Osteocyte (in vitro differentiated cells): ENCODE data around the gene UNC13A. TPM values are rescaled to one million over a fixed set of nuclear protein-coding genes. Genes with fewer than 3 reads are reported as not detected.

Experiments
- DNase-seq: peaks from one replicate; pipeline ENCODE4 v3.0.0; 2021; ENCODE audit warnings: mixed read lengths; ENCODE audit not compliant: unreplicated experiment; ENCODE audit errors: extremely low spot score
- H3K27ac Mint-ChIP-seq: one replicate; pipeline ENCODE4 v1.8.0; 2021; ENCODE audit warnings: mild to moderate bottlenecking, mixed read lengths; ENCODE audit not compliant: unreplicated experiment
- H3K27me3 Mint-ChIP-seq: one replicate; pipeline ENCODE4 v1.8.0; 2021; ENCODE audit warnings: mixed read lengths; ENCODE audit not compliant: unreplicated experiment
- H3K36me3 Mint-ChIP-seq: one replicate; pipeline ENCODE4 v1.8.0; 2021; ENCODE audit warnings: mixed read lengths; ENCODE audit not compliant: unreplicated experiment
- H3K4me1 Mint-ChIP-seq: one replicate; pipeline ENCODE4 v1.8.0; 2021; ENCODE audit warnings: mixed read lengths; ENCODE audit not compliant: unreplicated experiment
- H3K4me3 Mint-ChIP-seq: one replicate; pipeline ENCODE4 v1.8.0; 2021; ENCODE audit warnings: mild to moderate bottlenecking, moderate library complexity, mixed read lengths; ENCODE audit not compliant: unreplicated experiment
- H3K9me3 Mint-ChIP-seq: one replicate; pipeline ENCODE4 v1.8.0; 2021; ENCODE audit warnings: mixed read lengths; ENCODE audit not compliant: unreplicated experiment
- total RNA-seq: library from RNA; stranded (reverse); gene quantifications from 2 replicates; pipeline ENCODE4 v1.2.1, GENCODE V29; 2021
- TF ChIP-seq, protein P1 (sequence below): fragments of 200-600 bp; sonication (generic); IDR thresholded peaks from 2 replicates; pipeline ENCODE4 v1.5.0; 2021; ENCODE audit warnings: antibody characterized with exemption, mild to moderate bottlenecking, moderate library complexity

Gene UNC13A
- total RNA-seq, 1 donor from 2014 or later = 1.6 TPM

DNA sequence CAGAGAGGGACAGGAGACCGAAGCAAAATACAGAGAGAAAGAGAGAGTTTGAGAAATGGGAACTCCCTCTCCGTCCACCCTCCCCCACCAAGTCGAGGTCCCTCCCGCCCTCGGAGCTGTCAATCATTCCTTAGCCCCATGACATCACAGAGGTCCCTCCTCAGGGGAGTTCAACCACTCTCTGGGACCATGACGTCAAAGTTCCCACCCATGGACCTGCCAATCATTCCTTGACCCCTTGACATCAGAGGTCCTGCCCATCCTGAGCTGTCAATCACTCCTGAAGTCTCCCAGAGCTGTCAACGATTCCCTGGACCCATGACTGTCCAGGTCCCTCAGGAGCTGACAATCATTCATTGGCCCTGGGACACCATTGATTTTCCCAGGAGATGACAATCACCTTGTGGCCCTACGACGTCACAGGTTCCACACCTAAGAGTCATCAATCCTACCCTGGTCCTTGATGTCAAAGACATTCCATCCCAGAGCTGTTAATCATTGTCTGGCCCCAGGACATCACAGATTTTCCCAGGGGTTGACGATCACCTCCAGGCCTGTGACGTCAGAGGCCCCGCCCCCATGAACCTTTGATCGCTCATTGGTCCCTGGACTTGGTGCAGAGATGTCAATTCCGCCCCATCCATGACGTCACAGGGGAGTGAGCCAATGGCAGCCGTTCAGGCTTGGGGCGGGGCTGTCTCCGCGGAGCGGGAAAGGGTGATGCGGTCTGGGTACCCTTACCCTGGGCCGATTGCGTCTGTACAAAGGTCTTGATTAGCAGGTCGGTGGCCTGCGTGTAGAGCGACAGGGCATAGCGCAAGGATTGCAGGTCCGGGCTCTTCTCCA is 71.0 kb downstream of the UNC13A start:
- Mint-ChIP-seq H3K27ac (no peak overlapping the region), H3K4me1 (no peaks in the 10 kb centered on the region), H3K4me3 (no peak overlapping the region)

DNA sequence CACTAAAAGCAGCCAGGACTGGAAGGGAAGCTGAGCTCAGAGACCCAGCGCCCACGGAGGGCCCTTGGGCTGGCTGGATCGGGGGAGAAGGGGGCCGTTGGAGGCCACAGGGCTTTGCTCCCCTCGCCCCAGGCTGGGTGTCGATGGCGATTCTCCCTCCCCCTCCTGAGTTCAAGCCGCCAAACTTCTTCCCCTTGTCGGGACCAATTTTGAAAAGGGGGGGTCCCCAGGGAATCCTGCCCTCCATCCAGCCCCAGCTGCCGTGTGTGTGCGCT is 71.5 kb downstream of the UNC13A start:
- Mint-ChIP-seq H3K4me3 (no peak overlapping the region), H3K27ac (no peak overlapping the region), H3K9me3 (peaks cover 5% of the 10 kb centered on the region), H3K4me1 (no peaks in the 10 kb centered on the region), H3K36me3 (no peaks in the 10 kb centered on the region), H3K27me3 (no peaks in the 10 kb centered on the region)
- DNase-seq = no peak
- TF ChIP-seq, protein P1, sequence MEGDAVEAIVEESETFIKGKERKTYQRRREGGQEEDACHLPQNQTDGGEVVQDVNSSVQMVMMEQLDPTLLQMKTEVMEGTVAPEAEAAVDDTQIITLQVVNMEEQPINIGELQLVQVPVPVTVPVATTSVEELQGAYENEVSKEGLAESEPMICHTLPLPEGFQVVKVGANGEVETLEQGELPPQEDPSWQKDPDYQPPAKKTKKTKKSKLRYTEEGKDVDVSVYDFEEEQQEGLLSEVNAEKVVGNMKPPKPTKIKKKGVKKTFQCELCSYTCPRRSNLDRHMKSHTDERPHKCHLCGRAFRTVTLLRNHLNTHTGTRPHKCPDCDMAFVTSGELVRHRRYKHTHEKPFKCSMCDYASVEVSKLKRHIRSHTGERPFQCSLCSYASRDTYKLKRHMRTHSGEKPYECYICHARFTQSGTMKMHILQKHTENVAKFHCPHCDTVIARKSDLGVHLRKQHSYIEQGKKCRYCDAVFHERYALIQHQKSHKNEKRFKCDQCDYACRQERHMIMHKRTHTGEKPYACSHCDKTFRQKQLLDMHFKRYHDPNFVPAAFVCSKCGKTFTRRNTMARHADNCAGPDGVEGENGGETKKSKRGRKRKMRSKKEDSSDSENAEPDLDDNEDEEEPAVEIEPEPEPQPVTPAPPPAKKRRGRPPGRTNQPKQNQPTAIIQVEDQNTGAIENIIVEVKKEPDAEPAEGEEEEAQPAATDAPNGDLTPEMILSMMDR = no peak

More for the DNA sequence above, 71.0 kb downstream of the UNC13A start:
- H3K9me3 Mint-ChIP-seq = peaks cover 9% of the 10 kb centered on the region
- TF ChIP-seq, protein P1 = no peak
- H3K27me3 Mint-ChIP-seq = no peaks in the 10 kb centered on the region
- H3K36me3 Mint-ChIP-seq = no peaks in the 10 kb centered on the region
- no peak for DNase-seq

DNA sequence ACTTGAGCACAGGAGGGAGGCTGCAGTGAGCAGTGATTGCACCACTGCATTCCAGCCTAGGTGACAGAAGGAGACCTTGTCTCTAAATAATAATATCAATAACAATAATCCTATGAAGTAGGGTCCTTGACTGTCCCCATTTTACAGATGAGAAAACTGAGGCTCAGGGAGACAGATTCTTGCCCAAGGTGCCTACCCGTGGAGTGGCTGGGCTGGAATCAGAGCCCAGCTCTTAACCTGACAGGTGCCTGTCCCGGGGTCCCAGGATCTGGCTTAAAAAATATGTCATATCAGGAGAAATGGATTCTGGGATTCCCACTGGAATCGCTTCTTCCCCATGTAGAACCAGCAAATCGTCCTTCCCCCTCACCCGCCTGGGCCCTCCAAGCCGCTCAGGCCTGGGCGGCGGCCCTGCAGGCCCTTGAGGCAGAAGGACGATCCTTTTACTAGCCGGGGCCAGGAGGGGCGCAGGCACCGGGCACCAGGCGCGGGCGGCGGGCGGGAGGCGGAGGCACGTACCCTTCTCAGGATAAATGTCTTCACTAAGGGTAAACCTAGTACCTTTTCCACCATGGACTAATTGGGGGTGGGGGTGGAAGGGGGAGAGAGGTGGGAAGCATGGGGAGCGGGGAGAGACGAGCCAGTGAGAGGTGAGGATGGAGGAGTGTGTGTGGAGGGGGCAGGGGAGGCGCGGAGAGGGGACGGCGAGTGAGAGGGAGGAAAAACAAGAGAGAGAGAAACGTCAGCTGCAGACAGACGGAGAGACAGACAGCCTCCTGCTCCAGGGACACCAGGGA is 72.1 kb downstream of the UNC13A start:
- Mint-ChIP-seq H3K36me3 (no peaks in the 10 kb centered on the region), H3K27me3 (no peaks in the 10 kb centered on the region), H3K9me3 (peaks cover under 1% of the 10 kb centered on the region), H3K4me1 (no peaks in the 10 kb centered on the region), H3K27ac (no peak overlapping the region), H3K4me3 (no peak overlapping the region)
- DNase-seq = no peak
- TF ChIP-seq, protein P1 = no peak

DNA sequence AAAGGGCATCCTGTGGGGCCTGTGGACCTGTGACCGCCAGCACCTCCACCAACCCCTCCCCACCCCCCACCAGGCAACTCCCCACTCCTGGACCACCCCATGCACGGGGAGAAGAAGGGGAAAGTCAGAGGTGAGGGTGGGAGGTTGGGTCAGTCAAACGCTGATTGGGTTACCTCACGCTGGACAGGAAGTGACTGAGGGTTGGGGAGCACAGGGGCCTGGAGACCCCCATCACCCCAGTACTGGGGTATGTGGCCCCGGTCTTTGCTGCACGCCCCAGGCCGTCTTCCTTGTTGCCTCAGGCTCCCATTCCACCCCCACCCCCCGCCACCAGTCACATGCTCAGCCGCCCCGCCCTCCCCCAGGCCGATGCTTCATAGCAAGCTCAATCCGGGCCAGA is 73.7 kb downstream of the UNC13A start:
- no peak for DNase-seq
- Mint-ChIP-seq H3K4me1 (no peaks in the 10 kb centered on the region), H3K4me3 (no peak overlapping the region), H3K27ac (no peak overlapping the region), H3K36me3 (no peaks in the 10 kb centered on the region), H3K27me3 (no peaks in the 10 kb centered on the region), H3K9me3 (no peaks in the 10 kb centered on the region)
- TF ChIP-seq, protein P1 = no peak
